Measurements from ENCODE around the gene TCF25.

Gene TCF25

DNA sequence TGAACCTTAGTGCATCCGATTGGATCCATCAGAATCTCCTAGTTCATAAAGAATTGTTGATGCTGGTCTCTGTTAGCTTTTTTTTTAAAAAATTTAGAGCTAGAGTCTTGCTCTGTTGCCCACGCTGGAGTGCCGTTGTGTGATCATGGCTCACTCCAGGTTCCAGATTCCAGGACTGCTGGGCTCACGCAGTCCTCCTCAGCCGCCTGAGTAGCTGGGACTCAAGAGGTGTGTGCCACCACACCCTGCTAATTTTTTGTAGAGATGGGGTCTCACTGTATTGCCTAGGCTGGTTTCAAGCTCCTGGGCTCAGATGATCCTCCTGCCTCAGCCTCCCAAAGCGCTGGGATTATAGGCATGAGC lies 8.0 kb downstream of the TCF25 start:
- no peak for FAIRE-seq

DNA sequence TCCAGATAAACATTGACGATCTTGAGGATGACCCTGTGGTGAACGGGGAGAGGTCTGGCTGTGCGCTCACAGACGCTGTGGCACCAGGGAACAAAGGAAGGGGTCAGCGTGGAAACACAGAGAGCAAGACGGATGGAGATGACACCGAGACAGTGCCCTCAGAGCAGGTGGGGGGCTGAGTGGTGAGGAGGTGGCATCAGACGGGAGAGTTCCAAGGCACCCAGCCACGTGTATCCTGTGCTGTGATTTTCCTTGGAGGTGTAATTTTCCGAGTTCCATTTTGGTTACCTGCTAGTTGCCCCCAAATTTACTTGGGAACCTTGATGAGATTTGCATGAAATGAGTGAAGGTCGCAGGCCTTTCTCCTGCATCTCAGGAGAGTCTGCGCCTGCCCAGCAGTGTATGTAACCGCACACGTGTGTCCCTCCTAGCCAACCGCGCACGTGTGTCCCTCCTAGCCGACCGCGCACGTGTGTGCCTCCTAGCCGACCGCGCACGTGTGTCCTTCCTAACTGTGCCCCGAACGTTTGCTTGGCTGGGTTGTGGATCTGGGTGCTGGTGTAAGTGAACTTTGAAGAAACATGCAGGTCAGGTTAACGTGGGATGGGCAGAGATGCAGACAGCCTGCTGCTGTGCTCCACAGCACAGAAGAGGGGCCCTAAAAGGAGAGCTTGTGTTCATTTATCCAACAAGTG lies 10.1 kb downstream of the TCF25 start:
- FAIRE-seq, result no peak

DNA sequence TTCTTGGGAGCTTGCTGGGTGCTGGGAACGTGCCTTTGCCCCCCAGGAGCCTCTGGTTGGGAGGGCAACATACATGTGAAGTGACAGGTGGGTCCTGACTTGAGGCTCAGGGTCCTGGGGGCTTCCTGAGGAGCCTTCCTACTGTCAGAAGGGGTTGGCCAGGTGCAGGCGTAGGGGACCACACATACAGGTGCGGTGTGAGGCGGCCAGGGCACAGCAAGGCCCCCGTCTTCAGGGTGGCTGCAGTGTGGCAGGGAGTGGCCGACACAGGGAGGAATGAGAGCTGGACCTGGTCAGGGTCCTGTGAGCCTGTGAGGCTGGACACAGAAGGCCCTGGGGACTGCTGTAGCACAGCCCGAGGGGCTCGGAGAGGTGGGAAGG lies 10.6 kb downstream of the TCF25 start:
- FAIRE-seq, result no peak

DNA sequence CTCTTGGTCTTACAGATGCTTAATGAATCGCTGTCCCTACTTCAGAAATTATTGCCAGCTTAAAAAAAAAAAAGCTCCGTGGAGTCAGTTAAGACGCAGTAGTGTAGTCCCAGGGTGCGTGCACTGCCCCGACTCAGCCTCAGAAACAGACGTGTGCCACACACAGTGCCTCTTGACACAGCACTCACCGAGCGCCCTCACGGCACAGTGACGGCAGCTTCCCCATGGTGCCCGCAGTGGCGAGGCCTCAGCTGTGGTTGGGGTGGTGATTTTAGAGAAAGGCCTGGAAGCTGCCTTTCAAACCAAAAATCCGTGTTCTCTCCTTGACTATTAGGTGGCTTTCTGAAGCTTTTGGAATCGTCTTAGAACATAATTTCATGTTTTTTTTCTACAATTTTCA lies 13.9 kb downstream of the TCF25 start:
- FAIRE-seq, result no peak

DNA sequence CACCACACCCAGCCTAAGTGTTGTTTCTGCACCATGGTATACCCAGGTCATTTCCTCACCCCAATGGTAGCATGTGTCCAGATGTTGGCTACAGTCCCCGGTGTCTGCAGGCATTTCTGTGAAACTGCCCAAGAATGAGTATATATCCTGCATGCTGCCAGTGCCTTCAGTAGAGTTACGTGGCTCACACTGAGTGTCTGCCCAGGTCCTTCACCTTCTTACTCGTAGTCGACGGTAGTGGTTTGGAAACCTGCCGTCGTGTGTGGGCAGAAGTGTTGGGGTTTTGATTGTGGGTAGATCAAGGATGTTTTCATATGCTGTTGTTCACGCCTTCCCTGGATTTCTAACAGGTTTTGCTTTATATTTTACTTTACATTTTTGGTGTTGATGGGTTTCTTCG lies 16.8 kb downstream of the TCF25 start:
- FAIRE-seq, result no peak

DNA sequence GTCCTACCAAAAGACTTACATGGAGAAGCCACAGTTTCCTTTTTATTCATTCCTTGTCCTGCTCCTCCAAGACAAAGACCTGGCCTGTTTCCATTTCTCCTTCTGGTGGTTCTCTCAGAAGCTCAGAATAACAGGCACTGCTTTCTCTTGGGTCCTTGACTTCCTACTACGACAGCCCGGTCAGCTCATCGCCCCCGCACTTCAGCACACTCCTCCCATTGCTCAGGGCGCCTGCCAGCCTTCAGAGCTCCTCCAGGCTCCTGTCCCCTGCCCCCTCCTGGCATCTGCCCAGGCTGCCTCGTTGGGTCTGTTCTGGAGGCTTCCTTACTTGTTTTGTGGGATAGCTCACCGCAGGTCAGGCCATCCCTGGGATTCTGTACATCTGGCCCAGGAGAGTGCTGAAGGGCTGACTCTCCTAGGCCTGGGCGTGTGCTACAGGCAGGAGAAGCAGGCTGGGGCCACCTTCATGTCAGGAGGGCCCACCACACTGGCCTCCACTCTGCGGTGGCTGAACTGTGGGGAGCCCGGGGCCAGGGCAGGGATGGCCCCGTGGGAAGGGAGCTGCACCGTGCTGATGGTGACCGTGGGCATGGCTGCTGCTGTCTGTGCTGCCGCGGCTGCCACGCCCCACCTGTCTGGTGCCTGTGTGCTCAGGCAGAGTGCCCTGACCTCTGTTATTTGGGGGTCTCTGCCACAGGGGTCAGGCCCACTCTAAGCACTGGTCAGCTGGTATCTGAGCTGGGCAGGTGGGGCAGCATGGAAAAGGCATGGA lies 17.7 kb downstream of the TCF25 start:
- no peak for FAIRE-seq

DNA sequence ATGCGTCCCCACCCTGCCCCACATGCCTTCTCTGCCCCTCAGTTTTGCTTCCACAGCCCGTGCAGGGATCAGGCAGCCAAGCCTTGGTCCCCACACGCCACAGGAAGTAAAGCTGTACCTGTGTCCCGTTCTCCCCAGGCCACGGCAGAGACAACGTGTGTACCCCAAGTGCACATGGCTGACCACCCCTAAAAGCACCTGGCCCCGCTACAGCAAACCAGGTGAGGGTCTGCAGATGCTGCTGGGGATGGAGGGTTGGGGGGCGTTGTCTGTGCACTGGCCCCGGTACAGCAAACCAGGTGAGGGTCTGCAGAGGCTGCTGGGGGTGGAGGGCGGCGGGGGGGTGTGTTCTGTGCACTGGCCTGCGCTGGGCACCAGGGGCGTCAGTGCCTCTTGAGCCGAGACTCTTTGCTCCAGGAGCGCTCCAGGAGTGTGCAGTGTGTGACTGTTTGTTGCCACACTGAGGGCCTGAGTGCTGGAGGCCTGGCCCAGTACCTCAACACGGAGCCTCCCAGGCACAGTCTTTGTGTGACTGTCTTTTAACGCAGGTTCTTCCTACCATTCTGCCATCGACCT lies 18.8 kb downstream of the TCF25 start:
- no peak for FAIRE-seq

DNA sequence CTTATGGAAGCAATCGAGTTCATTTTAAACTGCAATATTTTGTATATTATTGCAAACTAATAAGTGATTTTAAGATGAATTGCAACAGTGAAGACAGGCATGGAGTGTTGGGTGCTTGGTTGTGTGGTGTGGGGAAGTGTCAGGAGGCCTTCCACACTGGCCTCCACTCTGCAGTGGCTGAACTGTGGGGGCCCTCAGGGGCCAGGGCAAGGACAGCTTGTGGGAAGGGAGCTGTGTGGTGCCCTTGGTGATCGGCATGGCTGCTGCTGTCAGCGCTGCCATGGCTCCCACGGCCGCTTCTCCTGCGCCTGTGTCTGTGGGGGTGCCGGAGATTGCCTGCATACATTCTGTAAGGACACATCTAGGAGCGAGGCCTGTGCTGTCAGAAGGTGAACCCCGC lies 19.2 kb downstream of the TCF25 start:
- FAIRE-seq, result no peak

DNA sequence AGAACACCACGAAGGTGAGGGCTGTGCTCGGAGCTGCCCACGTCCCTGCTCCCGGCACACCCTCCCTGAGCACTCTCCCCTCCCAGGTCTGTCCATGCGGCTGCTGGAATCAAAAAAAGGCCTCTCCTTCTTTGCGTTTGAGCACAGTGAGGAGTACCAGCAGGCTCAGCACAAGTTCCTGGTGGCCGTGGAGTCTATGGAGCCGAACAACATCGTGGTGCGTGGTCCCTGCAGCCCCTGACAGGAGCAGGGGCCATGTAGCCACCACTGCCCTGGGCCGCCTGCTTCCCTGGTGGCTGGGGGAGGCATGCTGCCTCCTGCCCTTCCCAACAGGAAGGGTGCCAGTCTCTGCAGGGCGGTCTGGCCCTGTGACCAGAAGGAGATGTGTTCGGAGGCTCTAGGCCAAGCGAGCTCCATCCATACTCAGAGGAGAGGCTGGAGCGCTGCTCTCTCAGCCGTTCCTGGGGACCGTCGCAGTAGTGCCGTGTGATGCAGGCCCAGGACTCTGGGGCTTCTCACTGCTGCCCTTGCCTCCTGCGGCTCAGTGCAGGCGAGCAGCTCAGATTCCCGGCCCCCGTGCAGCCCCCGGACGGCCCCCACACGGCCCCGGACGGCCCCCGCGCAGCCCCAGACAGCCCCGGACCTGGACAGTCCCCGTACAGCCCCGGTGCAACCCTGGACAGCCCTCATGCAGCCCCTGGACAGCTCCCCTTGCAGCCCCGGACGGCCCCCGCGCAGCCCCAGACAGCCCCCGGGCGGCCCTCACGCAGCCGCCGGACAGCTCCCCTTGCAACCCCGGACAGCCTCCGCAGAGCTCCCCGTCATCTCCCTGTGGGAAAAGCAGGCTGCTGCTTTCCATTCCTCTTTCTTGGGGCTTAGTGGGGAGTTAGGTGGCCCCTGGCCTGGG lies 20.5 kb downstream of the TCF25 start:
- no peak for FAIRE-seq

DNA sequence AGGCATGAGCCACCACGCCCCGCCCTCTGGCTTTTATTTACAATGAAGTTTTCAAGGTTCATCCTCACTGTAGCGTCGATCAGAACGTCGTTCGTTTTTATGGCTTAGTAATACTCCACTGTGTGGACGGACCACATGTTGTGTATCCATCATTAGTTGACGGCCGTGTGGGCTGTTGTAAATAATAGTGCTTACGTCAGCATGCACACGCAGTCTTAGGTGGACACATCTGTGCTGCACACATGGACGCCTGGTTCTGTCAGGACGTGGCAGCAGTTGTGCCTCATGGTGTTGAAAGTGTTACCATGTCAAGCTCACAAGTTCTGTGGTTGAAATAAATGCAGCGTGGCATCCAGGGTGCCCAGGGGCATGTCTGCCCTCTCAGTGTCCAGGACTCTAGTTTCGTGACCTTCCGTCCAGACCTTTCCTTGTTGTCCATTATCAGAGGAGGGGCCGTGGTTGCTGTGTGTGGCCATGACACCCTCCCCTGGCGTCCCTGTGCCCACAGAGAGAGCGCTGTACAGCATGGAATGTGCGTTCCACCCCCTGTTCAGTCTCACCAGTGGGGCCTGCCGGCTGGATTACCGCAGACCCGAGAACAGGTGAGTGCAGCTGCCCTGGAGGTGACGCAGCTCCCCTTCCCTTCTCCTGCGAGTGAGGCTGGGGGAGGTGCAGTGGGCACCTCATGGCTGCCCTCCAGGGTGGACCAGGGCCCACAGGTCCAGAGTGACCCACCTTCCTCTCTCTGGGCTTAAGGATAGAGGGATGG lies 22.3 kb downstream of the TCF25 start:
- FAIRE-seq, result no peak

DNA sequence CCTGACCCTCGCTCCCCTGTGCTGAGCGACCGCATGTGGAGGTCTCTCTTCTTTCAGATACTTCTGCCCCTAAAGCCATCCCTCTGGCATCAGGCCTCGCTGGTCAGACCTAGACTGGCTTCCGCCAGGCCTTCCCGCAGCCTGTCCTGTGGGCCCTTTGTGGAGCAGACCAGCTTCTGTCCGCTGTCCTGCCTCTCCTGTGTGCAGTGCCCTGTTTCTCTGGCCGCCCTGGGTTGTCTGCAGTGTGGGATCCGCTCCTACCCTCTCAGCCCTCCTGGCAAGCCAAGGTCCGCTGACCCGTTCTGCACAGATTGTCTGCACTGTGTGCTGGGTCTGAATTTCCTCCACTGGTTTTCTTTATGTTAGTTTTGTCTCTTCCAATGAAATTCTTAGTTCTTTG lies 23.8 kb downstream of the TCF25 start:
- FAIRE-seq, result no peak

DNA sequence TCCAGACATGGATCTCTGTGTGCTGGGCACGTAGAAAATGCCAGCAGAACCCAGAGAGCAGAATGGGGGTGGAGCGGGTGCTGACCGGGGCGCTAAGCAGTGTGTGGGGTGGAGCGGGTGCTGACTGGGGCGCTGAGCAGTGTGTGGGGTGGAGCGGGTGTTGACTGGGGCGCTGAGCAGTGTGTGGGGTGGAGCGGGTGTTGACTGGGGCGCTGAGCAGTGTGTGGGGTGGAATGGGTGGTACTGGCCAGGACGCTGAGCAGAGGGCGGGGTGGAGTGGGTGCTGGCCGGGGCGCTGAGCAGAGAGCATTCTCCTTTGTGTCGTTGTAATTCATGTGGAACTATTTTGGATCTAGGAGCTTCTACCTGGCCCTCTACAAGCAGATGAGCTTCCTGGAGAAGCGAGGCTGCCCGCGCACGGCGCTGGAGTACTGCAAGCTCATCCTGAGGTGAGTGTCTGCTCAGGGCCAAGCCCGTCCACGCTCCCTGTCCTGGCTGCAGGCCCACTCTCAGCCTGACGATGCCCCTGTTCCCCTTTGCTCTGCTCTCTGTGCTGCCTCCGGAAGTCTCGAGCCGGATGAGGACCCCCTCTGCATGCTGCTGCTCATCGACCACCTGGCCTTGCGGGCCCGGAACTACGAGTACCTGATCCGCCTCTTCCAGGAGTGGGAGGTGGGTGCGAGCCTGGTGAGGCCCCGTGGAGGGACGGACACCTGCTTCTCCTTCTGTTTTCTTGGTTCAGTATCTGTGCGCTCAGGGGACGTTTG lies 25.0 kb downstream of the TCF25 start:
- no peak for FAIRE-seq

DNA sequence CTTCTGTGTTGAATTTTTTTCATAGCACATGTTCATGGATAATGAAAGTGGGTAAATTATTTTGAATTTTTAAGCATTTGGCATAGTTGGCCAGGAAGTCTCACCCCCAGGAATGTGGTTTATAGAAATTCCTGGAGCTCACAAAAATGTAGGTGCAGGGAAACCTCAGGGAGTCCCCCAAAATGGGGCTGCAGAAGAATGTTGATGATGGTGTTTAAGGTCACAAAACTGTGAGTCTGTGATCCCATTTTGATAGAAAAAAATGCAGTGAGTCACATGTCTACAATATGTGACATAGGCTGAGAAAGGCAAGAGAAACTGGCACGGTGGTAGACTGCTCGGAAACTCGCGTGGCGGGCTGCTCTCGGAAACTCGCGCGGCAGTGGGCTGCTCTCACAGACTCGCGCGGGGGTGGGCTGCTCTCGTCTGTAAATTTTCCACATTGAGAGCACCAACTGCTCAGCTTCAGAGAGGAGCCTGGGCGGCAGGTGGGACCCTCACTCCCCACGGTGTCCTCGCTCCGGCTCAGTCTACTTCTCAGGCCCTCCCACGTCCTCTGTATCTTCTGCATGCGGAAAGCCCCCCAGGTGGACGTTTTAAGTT lies 26.6 kb downstream of the TCF25 start:
- no peak for FAIRE-seq

DNA sequence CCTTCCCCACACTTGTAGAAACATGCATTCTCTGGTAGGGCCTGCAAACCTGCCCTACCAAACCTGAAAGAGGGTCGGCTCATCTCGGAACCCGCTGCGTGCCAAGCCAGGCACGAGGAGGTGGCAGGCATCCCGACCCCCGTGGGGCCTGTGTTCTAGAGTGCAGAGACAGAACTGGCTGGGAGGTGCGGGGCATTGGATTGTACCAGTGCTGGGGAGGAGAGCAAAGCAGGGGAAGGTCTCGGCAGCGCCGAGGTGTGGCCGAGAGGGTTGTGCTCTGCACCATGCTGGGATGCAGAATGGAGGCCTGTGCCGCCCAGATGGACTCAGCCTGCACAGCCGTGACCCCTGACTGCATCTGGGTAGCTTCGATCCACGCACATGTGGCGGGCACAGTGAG lies 27.5 kb downstream of the TCF25 start:
- FAIRE-seq, result no peak

DNA sequence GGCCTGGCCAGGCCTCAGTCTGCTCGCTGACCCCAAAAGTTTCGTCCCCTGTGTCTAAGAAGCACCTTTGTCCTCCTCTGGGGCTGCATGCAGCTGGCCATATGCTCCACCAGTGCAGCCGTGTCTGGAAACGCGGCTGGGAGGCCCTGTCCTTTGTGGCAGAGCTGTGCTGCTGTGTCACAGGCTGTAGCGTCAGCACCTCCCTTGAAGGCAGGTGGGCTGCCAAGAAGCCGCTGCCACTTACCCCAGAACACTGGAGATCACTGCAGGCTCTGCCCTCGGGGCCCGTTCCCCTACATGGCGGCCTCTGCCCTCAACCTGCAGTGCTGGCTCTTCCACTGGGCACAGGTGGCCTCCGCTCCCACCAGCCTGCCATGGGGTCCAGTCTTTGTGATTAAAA lies 29.6 kb downstream of the TCF25 start:
- FAIRE-seq, result no peak

DNA sequence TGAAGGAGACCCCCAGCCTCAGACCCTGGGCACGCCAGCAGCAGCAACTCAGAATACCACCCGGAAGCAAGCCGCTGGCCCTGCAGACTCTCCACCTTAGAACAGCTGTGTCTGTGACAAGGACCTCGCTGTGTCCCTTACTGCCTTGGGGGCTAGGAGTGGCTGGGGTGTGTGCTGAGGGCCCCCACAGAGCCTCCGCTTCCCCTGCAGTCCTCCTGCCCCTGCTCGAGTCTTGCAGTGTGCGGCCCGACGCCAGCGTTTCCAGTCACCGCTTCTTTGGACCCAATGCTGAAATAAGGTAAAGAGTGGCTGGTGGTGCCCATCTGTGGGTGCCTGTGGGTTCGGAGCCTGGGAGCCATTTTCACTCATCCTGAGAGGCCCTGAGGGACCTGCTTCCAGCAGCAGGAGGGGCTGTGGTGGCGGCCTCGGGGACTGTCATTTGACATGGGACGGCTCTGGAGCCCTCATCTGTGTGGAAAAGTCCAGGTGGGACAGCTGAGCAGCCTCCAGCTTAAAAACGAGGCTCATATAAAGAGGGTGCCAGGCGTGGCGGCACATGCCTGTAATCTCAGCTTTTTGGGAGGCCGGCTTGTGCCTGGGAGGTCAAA lies 30.6 kb downstream of the TCF25 start:
- FAIRE-seq, result no peak

DNA sequence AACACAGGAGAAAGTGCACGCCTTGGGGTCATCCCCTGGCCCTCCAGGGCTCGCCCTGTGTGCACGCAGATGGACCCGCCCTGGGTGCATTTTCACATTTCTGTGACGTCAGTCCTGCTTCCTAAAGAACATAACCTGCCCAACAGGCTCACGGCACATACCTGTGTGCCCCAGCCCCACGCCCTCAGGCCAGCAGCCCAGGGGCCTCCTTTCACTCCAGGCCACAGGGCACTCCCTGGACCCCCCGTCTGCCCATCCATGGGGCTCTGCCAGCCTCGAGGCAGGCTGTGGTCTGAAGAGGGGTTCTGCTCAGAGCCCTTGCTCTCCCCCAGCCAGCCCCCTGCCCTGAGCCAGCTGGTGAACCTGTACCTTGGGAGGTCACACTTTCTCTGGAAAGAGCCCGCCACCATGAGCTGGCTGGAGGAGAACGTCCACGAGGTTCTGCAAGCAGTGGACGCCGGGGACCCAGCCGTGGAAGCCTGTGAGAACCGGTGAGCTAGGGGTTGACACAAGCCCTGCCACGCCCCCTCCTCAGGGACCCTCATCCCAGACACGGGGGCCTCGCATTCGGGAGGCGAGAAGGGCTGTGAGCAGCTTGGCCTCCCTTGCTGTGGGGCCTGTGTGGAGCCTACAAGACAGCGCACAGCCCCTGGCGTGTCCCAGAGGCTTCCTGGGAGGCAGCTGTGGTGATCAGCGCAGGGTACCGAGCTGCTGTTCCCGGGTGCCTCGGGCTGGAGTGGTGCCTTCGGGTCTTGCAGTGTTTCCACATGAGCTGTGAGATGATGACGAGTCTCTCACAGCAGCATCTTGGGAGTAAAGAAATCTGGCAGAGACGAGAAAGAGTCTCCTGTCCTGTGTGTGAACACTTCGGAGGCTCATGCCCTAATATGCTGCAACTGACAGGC lies 31.5 kb downstream of the TCF25 start:
- no peak for FAIRE-seq

DNA sequence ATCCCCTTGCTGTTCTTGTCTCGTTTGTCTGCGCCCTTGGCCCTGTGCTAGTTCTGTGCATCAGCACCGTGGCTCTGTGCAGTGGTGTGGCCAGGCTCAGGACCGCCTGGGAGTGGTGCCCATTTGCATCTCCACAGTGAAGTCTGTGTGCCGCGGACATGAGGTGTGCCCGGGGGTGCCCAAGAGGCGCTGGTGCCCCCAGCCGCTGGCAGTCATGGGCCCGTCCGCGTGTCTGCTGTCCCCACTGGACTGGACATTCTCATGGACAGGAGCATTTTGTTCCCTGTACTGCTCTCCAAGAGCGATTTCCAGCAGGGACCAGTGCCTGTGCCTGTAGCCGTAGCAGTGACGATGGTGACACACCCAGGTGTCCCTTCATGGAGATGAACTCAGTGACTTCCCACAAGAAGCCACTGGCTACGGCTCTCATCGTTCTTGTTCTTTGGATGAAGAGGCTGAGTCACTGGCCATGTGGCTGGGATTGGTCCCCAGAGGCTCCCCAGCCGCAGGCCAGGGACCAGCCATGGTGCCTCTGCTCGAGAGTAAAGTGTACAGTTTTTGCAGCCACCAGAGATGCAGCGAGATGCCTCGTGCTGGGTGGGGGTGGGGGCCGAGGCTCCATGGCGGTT lies 32.2 kb downstream of the TCF25 start:
- no peak for FAIRE-seq
